K562 (cell line): ENCODE results near the gene ZNF280D. TPM values are rescaled to one million over a fixed set of nuclear protein-coding genes. Genes with fewer than 3 reads are reported as not detected.

Source experiments
- ATAC-seq: fragments of 200-7000 bp; cut with Tn5 transposase; 3 replicates; pipeline ENCODE4 v1.9.1; 2020; ENCODE audit warnings: moderate library complexity
- BruUV-seq: library from RNA; stranded (reverse); fragments of 400-500 nt; replicated peaks from 2 replicates; lab custom pipeline; 2021; lab: Mats Ljungman, UMichigan
- CTCF ChIA-PET: fragments of 300-600 bp; formaldehyde crosslinking; extraction: SDS; loops from one replicate; lab custom pipeline; 2021; ENCODE audit warnings: low intra/inter-chr PET ratio; lab: Yijun Ruan, JAX
- POLR2A ChIA-PET: fragments of 300-600, 350-650 bp; sonication (Branson Sonifier 250); formaldehyde crosslinking; extraction: SDS; loops from one replicate; lab custom pipeline; 2021; ENCODE audit warnings: antibody characterized with exemption, inconsistent platforms; lab: Yijun Ruan, JAX
- DNase-seq, 4 experiments: peaks; one replicate each; pipeline versions ENCODE4 v3.0.0 to v3.0.0-alpha.2; 2011 to 2018; ENCODE audit warnings: low spot score in 3 of 4, mixed read lengths in 3 of 4; ENCODE audit errors: extremely low read depth in 1 of 4
- FAIRE-seq: peaks from 2 replicates; lab custom pipeline; 2011; peaks lifted over from hg19 to GRCh38; lab: Jason Lieb, UNC
- H2AFZ ChIP-seq: 2 replicates; pipeline ENCODE4 v1.6.0; 2011; ENCODE audit warnings: low read depth, low read length, control low read depth, inconsistent platforms
- H3K27ac ChIP-seq: fragments of 200-600 bp; 3 replicates; pipeline ENCODE4 v1.8.0; 2011; ENCODE audit warnings: low read depth, mild to moderate bottlenecking, control low read depth, inconsistent platforms, low read length, moderate library complexity, mixed read lengths; ENCODE audit errors: extremely low read depth
- H3K27me3 ChIP-seq, 2 experiments: fragments of 300-600 bp in 1 of 2; 2 replicates in 1 of 2; 3 replicates in 1 of 2; pipeline versions ENCODE4 v1.6.0 to v1.8.0; 2011; ENCODE audit warnings: inconsistent platforms in 2 of 2, low read length in 2 of 2, mild to moderate bottlenecking in 1 of 2, mixed read lengths in 1 of 2, moderate library complexity in 1 of 2; ENCODE audit not compliant: control insufficient read depth in 2 of 2, insufficient read depth in 2 of 2
- H3K36me3 ChIP-seq: fragments of 300-600 bp; 3 replicates; pipeline ENCODE4 v1.8.0; 2011; ENCODE audit warnings: mild to moderate bottlenecking, low read length, inconsistent platforms; ENCODE audit not compliant: control insufficient read depth, insufficient read depth
- H3K4me1 ChIP-seq, 2 experiments: fragments of 200-600 bp in 1 of 2; replicated peaks in 1 of 2; 2 replicates in 1 of 2; 3 replicates in 1 of 2; pipeline versions ENCODE4 v1.5.1 to v1.8.0; 2011; ENCODE audit warnings: inconsistent platforms in 2 of 2, low read length in 2 of 2, mild to moderate bottlenecking in 1 of 2, mixed read lengths in 1 of 2, moderate library complexity in 1 of 2; ENCODE audit not compliant: control insufficient read depth in 2 of 2, insufficient read depth in 2 of 2
- H3K4me2 ChIP-seq: 2 replicates; pipeline ENCODE4 v1.6.1; 2011; ENCODE audit warnings: low read length, control low read depth, inconsistent platforms, mixed read lengths; ENCODE audit not compliant: insufficient read depth
- H3K4me3 ChIP-seq: fragments of 200-600 bp; sonication (generic), shearing (Covaris generic); 2 replicates; pipeline ENCODE4 v1.5.1; 2016; ENCODE audit warnings: control low read depth, inconsistent platforms
- H3K79me2 ChIP-seq: fragments of 200-600 bp; 3 replicates; pipeline ENCODE4 v1.8.0; 2011; ENCODE audit warnings: low read length, inconsistent platforms; ENCODE audit not compliant: control insufficient read depth, insufficient read depth
- H3K9ac ChIP-seq, 2 experiments: 2 replicates each; pipeline versions ENCODE4 v1.6.0 to v1.6.1; 2011; ENCODE audit warnings: low read depth in 2 of 2, low read length in 2 of 2, control low read depth in 1 of 2, inconsistent platforms in 1 of 2, mild to moderate bottlenecking in 1 of 2, mixed read lengths in 1 of 2; ENCODE audit not compliant: insufficient read depth in 1 of 2
- H3K9me1 ChIP-seq: one replicate; pipeline ENCODE4 v1.6.0; 2011; ENCODE audit warnings: inconsistent platforms, mild to moderate bottlenecking, low read length, moderate library complexity; ENCODE audit not compliant: control insufficient read depth, insufficient read depth
- H3K9me3 ChIP-seq: replicated peaks from 2 replicates; pipeline ENCODE4 v1.5.1; 2011; ENCODE audit warnings: low read depth, low read length, inconsistent platforms; ENCODE audit not compliant: control insufficient read depth, insufficient read depth
- H4K20me1 ChIP-seq: replicated peaks from 2 replicates; pipeline ENCODE4 v1.6.1; 2011; ENCODE audit warnings: low read length, inconsistent platforms, mixed read lengths; ENCODE audit not compliant: control insufficient read depth, insufficient read depth
- CHD2 ChIP-seq: IDR thresholded peaks from 2 replicates; pipeline ENCODE4 v1.6.1; 2011; ENCODE audit warnings: low read depth, low read length
- NR4A1 ChIP-seq, 2 experiments: fragments of 250-450 bp in 1 of 2; fragments of 450-650 bp in 1 of 2; sonication (Bioruptor Pico) in 1 of 2; IDR thresholded peaks; 2 replicates each; pipeline versions ENCODE4 v1.4.0 to v1.6.1; 2016 to 2020; ENCODE audit warnings: mild to moderate bottlenecking in 2 of 2, missing compliant biosample characterization in 1 of 2, missing genetic modification characterization in 1 of 2, moderate library complexity in 1 of 2
- PYGO2 ChIP-seq: fragments of 450-650 bp; IDR thresholded peaks from 2 replicates; pipeline ENCODE4 v1.6.1; 2016; ENCODE audit warnings: mild to moderate bottlenecking, missing genetic modification characterization, moderate library complexity, missing compliant biosample characterization
- RBBP5 ChIP-seq: fragments of 200-600 bp; sonication (generic); IDR thresholded peaks from 2 replicates; pipeline ENCODE4 v1.6.1; 2012; ENCODE audit warnings: borderline replicate concordance, mild to moderate bottlenecking, low read length, control low read depth, inconsistent platforms; ENCODE audit not compliant: insufficient read depth, poor library complexity, severe bottlenecking
- WGBS: fragments of 100-300 bp; shearing (Covaris generic); methylation state at CpG from one replicate; pipeline ENCODE4 v1.1.6; 2016; ENCODE audit warnings: low coverage, mixed read lengths; ENCODE audit not compliant: insufficient coverage; ENCODE audit errors: missing lambda C conversion rate; 5-methylcytosine and 5-hydroxymethylcytosine counted together
- in situ Hi-C: fragments of 300-500 bp; cut with MboI; formaldehyde crosslinking; loops from 4 replicates; pipeline ENCODE4 v1.15.0; 2018; ENCODE audit warnings: inconsistent platforms, mixed read lengths
- intact Hi-C: fragments of 100-400 bp; cut with micrococcal nuclease; formaldehyde crosslinking; loops from 2 replicates; pipeline ENCODE4 v1.14.2; 2022
- polyA plus RNA-seq, 8 experiments: library from polyadenylated mRNA; depleted of rRNA in 4 of 8; stranded (reverse) in 5 of 8; unstranded in 3 of 8; fragments of >200 nt; fragmentation: Nextera tagmentation in 2 of 8; fragmentation: Illumina TruSeq in 1 of 8; extraction: Ambion mirVana in 2 of 8; extraction: Trizol in 1 of 8; gene quantifications; 2 replicates each; pipeline versions ENCODE4 v1.2.1 to v1.2.3, GENCODE V29; 2011 to 2014; ENCODE audit warnings: inconsistent platforms in 1 of 8, missing spikeins in 1 of 8
- total RNA-seq, 7 experiments: library from RNA; depleted of rRNA in 6 of 7; stranded (reverse); fragments of >200 nt in 6 of 7; fragmentation: Illumina TruSeq in 2 of 7; extraction: Trizol in 2 of 7; gene quantifications; 2 replicates each; pipeline versions ENCODE4 v1.2.1 to v1.2.3, GENCODE V29; 2011 to 2021; ENCODE audit warnings: low replicate concordance in 1 of 7
- TF ChIP-seq, protein P1 (sequence below), 2 experiments: fragments of 450-650 bp; IDR thresholded peaks; 2 replicates each; pipeline ENCODE4 v1.6.1; 2016
- TF ChIP-seq, protein P2 (sequence below): fragments of 250-450 bp; sonication (Bioruptor Pico); IDR thresholded peaks from 2 replicates; pipeline ENCODE4 v1.4.0; 2020; ENCODE audit warnings: borderline replicate concordance
- TF ChIP-seq, protein P3 (sequence below): sonication (generic); formaldehyde crosslinking; IDR thresholded peaks from 2 replicates; pipeline ENCODE4 v1.8.1; 2023; ENCODE audit warnings: mild to moderate bottlenecking, missing genetic modification reagents, moderate library complexity
- TF ChIP-seq, protein P4 (sequence below), 2 experiments: fragments of 450-650 bp; formaldehyde crosslinking in 1 of 2; IDR thresholded peaks; 2 replicates each; pipeline versions ENCODE4 v1.4.0 to v1.6.1; 2014 to 2020; ENCODE audit warnings: mild to moderate bottlenecking in 2 of 2, borderline replicate concordance in 1 of 2, low read depth in 1 of 2

The ZNF280D gene
- total and polyA plus RNA-seq, 9 of the 15 experiments (the other 6 are each of a cell fraction or from before 2014, with no cell fraction given) = 8.3 to 21.8 (median 18.4) TPM

DNA sequence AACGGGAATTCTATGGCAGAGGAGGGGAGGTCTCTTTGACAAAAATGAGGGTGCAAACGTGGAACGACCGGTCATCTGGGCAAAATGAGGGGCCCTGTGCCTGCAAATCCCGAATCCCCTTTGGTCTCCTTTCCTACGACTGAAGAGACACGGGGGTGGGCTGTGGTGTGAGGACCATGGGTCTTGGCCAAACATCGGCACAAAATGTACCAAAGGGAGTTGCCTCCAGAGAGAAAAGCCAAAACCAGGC is 498 bp downstream of the ZNF280D start:
- peaks cover 16 to 35% of the 10 kb centered on the region in 2 experiments for H3K4me1 ChIP-seq
- intact Hi-C loops = loop anchor here (10.0 kb wide), 1 partner anchor 132 kb away; no protein-coding TSS in a partner anchor
- TF ChIP-seq, protein P1, sequence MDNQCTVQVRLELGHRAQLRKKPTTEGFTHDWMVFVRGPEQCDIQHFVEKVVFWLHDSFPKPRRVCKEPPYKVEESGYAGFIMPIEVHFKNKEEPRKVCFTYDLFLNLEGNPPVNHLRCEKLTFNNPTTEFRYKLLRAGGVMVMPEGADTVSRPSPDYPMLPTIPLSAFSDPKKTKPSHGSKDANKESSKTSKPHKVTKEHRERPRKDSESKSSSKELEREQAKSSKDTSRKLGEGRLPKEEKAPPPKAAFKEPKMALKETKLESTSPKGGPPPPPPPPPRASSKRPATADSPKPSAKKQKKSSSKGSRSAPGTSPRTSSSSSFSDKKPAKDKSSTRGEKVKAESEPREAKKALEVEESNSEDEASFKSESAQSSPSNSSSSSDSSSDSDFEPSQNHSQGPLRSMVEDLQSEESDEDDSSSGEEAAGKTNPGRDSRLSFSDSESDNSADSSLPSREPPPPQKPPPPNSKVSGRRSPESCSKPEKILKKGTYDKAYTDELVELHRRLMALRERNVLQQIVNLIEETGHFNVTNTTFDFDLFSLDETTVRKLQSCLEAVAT (IDR thresholded peaks at IDR 0.05) = peak in 1 of 2 experiments; percentile 16; a peak in 1 of 4 replicates
- TF ChIP-seq, protein P2, sequence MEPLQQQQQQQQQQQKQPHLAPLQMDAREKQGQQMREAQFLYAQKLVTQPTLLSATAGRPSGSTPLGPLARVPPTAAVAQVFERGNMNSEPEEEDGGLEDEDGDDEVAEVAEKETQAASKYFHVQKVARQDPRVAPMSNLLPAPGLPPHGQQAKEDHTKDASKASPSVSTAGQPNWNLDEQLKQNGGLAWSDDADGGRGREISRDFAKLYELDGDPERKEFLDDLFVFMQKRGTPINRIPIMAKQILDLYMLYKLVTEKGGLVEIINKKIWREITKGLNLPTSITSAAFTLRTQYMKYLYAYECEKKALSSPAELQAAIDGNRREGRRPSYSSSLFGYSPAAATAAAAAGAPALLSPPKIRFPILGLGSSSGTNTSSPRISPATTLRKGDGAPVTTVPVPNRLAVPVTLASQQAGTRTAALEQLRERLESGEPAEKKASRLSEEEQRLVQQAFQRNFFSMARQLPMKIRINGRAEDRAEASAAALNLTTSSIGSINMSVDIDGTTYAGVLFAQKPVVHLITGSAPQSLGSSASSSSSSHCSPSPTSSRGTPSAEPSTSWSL (CRISPR knock-in tag) = 0 out of 2 replicates have a peak, but pooled peaks have one; percentile 20
- TF ChIP-seq, protein P3, sequence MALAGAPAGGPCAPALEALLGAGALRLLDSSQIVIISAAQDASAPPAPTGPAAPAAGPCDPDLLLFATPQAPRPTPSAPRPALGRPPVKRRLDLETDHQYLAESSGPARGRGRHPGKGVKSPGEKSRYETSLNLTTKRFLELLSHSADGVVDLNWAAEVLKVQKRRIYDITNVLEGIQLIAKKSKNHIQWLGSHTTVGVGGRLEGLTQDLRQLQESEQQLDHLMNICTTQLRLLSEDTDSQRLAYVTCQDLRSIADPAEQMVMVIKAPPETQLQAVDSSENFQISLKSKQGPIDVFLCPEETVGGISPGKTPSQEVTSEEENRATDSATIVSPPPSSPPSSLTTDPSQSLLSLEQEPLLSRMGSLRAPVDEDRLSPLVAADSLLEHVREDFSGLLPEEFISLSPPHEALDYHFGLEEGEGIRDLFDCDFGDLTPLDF (CRISPR knock-in tag) = 0 out of 2 replicates have a peak, but pooled peaks have one; percentile 26
- TF ChIP-seq CHD2 = no peak
- TF ChIP-seq RBBP5 = no peak
- TF ChIP-seq PYGO2 (tag) = no peak
- TF ChIP-seq NR4A1 (CRISPR knock-in tag; IDR thresholded peaks at IDR 0.05) = 0 out of 2 replicates have a peak, but pooled peaks have one; percentile 29
- TF ChIP-seq NR4A1 (tag; IDR thresholded peaks at IDR 0.05) = no peak
- TF ChIP-seq, protein P4, sequence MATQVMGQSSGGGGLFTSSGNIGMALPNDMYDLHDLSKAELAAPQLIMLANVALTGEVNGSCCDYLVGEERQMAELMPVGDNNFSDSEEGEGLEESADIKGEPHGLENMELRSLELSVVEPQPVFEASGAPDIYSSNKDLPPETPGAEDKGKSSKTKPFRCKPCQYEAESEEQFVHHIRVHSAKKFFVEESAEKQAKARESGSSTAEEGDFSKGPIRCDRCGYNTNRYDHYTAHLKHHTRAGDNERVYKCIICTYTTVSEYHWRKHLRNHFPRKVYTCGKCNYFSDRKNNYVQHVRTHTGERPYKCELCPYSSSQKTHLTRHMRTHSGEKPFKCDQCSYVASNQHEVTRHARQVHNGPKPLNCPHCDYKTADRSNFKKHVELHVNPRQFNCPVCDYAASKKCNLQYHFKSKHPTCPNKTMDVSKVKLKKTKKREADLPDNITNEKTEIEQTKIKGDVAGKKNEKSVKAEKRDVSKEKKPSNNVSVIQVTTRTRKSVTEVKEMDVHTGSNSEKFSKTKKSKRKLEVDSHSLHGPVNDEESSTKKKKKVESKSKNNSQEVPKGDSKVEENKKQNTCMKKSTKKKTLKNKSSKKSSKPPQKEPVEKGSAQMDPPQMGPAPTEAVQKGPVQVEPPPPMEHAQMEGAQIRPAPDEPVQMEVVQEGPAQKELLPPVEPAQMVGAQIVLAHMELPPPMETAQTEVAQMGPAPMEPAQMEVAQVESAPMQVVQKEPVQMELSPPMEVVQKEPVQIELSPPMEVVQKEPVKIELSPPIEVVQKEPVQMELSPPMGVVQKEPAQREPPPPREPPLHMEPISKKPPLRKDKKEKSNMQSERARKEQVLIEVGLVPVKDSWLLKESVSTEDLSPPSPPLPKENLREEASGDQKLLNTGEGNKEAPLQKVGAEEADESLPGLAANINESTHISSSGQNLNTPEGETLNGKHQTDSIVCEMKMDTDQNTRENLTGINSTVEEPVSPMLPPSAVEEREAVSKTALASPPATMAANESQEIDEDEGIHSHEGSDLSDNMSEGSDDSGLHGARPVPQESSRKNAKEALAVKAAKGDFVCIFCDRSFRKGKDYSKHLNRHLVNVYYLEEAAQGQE (IDR thresholded peaks at IDR 0.05; ENCODE audit: borderline replicate concordance) = no peak
- TF ChIP-seq, protein P4 (CRISPR knock-in tag; IDR thresholded peaks at IDR 0.05; ENCODE audit: low read depth) = 0 out of 2 replicates have a peak, but pooled peaks have one; percentile 52

More for the DNA sequence above, 498 bp downstream of the ZNF280D start:
- ChIA-PET POLR2A (interaction anchor here (0.6 to 2.8 kb wide), 5 partner anchors 9 to 1262 kb away, joined by 3 to 23 read pairs (median 4); no protein-coding TSS in a partner anchor), CTCF (no interaction called here)
- peak overlapping the region; percentile 46 for H3K4me3 ChIP-seq
- peak overlapping the region; percentile 86 to 96 for H3K9ac ChIP-seq
- no peak for ATAC-seq
- no peaks in the 10 kb centered on the region for H3K9me3 ChIP-seq
- H3K79me2 ChIP-seq = peaks cover 48% of the 10 kb centered on the region
- H4K20me1 ChIP-seq = no peaks in the 10 kb centered on the region
- H3K27me3 ChIP-seq = no peaks in the 10 kb centered on the region
- FAIRE-seq = no peak
- no peak for DNase-seq
- no peaks in the 10 kb centered on the region for H3K9me1 ChIP-seq
- no TSS peak for BruUV-seq
- in situ Hi-C loops = no loop called here
- H3K27ac ChIP-seq = peak overlapping the region; percentile 90
- peak overlapping the region; percentile 92 for H2AFZ ChIP-seq
- 1% methylated on average over 8 of the region's 8 CpGs for WGBS
- H3K4me2 ChIP-seq = peak overlapping the region; percentile 90
- H3K36me3 ChIP-seq = 0 out of 3 replicates have a peak, but pooled peaks cover 4% of the 10 kb centered on the region
